Measurements from ENCODE around the gene PDE4D.

- TF ChIP-seq, protein P1, sequence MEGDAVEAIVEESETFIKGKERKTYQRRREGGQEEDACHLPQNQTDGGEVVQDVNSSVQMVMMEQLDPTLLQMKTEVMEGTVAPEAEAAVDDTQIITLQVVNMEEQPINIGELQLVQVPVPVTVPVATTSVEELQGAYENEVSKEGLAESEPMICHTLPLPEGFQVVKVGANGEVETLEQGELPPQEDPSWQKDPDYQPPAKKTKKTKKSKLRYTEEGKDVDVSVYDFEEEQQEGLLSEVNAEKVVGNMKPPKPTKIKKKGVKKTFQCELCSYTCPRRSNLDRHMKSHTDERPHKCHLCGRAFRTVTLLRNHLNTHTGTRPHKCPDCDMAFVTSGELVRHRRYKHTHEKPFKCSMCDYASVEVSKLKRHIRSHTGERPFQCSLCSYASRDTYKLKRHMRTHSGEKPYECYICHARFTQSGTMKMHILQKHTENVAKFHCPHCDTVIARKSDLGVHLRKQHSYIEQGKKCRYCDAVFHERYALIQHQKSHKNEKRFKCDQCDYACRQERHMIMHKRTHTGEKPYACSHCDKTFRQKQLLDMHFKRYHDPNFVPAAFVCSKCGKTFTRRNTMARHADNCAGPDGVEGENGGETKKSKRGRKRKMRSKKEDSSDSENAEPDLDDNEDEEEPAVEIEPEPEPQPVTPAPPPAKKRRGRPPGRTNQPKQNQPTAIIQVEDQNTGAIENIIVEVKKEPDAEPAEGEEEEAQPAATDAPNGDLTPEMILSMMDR (IDR thresholded peaks at IDR 0.05; ENCODE audit: low read length), result no peak
- no peak for TF ChIP-seq EZH2 (optimal IDR thresholded peaks at IDR 0.05; ENCODE audit: low read depth, low read length)
- no peak for TF ChIP-seq EZH2phosphoT487 (IDR thresholded peaks at IDR 0.05; ENCODE audit: low read length)
These were observed 189.7 kb downstream of the PDE4D start for GRCh38 chr5:59703789-59704188.

Measured in MM.1S (cell line).